VCaP (cell line): Measurements from ENCODE around the gene CLEC4A.

ENCODE experiments used
- H3K27ac ChIP-seq: fragments of 450-650 bp; 2 replicates; pipeline ENCODE4 v1.5.1; 2017
- TF ChIP-seq, protein P1 (sequence below): fragments of 450-650 bp; conservative IDR thresholded peaks from 2 replicates; pipeline ENCODE4 v1.5.1; 2017; ENCODE audit warnings: mild to moderate bottlenecking, moderate library complexity

Gene CLEC4A

DNA sequence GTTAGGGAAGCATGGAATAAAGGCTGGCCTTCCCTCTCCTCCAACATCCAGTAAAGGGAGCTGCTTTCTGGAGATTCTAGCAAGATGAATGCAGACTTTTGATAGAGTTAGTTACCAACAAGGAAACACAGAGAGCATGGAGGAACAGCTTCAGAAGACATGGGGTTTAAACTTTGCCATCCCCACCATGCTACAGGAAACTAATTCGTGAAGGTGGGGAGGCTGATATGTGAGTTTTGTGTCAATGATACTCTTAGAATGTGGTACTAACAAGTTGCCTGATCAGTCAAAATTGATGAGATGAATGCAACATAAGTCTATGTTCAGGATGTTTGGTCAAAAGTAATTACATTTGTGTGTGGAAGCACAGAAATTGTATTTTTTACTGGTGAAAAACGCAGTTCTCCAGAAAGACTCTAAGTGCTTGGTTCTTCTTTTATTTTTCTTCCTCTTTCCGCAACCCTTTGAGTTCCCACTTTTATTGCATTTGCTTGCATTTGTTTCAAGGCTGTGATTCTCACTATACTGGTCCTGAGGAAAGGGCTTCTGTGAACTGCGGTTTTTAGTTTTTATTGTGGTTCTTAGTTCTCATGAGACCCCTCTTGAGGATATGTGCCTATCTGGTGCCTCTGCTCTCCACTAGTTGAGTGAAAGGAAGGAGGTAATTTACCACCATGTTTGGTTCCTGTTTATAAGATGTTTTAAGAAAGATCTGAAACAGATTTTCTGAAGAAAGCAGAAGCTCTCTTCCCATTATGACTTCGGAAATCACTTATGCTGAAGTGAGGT lies at the start of gene CLEC4A:
Gene CLEC4A (plus strand): TSS at position 494 of the 789 bp plus-strand sequence. CDS start 262 bp downstream, at position 756.
- no peak within 1 kb of the TSS for H3K27ac ChIP-seq
- TF ChIP-seq, protein P1, sequence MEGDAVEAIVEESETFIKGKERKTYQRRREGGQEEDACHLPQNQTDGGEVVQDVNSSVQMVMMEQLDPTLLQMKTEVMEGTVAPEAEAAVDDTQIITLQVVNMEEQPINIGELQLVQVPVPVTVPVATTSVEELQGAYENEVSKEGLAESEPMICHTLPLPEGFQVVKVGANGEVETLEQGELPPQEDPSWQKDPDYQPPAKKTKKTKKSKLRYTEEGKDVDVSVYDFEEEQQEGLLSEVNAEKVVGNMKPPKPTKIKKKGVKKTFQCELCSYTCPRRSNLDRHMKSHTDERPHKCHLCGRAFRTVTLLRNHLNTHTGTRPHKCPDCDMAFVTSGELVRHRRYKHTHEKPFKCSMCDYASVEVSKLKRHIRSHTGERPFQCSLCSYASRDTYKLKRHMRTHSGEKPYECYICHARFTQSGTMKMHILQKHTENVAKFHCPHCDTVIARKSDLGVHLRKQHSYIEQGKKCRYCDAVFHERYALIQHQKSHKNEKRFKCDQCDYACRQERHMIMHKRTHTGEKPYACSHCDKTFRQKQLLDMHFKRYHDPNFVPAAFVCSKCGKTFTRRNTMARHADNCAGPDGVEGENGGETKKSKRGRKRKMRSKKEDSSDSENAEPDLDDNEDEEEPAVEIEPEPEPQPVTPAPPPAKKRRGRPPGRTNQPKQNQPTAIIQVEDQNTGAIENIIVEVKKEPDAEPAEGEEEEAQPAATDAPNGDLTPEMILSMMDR: no peak

DNA sequence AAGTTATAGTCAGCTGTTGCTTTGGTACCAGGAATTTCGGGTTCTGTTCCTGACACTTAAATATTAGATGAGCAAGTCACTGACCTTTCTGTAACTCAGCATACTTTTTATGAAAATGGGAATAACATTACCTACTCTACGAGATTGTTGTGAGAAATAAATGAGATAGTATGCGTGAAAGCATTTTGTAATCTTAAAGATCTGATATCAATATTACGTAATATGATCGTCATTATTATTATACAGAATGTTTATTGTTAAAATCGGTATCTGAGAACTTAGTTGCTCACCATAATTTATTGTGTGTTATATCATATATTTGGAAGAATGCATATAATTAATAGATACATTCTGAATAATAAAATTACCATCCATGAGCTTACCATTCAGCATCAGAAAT lies 47.5 kb upstream of the CLEC4A start:
- no peak overlapping the region for H3K27ac ChIP-seq

GRCh38 chr12:8076366-8076765 lies 47.1 kb upstream of the CLEC4A start:
- H3K27ac ChIP-seq: no peak overlapping the region
- TF ChIP-seq, protein P1: no peak

More for the DNA sequence above, 47.5 kb upstream of the CLEC4A start:
- TF ChIP-seq, protein P1: no peak

- TF ChIP-seq, protein P1: no peak
- no peak overlapping the region for H3K27ac ChIP-seq
Measured at GRCh38 chr12:8077207-8077606, 46.2 kb upstream of the CLEC4A start.

DNA sequence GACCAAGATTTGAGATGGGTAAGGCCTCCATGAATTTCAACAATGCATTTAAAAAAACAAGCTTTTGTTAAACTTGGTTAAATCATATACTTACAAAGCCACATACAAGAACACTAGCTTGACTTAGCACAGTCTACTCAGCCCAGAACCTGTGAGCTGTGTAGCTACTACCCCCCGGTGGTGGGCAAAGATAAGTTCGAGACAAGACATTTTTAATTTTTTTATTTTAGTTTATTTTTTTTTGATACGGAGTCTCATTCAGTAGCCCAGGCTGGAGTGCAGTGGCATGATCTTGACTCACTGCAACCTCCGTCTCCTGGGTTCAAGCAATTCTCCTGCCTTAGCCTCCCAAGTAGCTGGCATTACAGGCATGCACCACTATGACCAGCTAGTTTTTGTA lies 45.0 kb upstream of the CLEC4A start:
- H3K27ac ChIP-seq: no peak overlapping the region
- TF ChIP-seq, protein P1: peak; percentile 76

GRCh38 chr12:8078916-8079315 lies 44.5 kb upstream of the CLEC4A start:
- H3K27ac ChIP-seq: no peak overlapping the region
- TF ChIP-seq, protein P1: no peak

- H3K27ac ChIP-seq: peak overlapping the region; percentile 95; the same call in 1 of the 2 replicates
- TF ChIP-seq, protein P1: no peak
Measured at GRCh38 chr12:8080120-8080519, 43.3 kb upstream of the CLEC4A start.
